Activated naive CD4-positive, alpha-beta T cell treated with anti-CD3 and anti-CD28 coated beads for 36 hours (primary cell): Measurements from ENCODE around the gene PSMB1. TPM values are rescaled to one million over a fixed set of nuclear protein-coding genes. Genes with fewer than 3 reads are reported as not detected.

Experiments
- CTCF ChIA-PET: fragments of 350-600 bp; sonication (Branson Sonifier 250); formaldehyde crosslinking; loops from one replicate; lab custom pipeline; 2021; ENCODE audit warnings: antibody characterized with exemption; lab: Charles Lee
- DNase-seq: peaks from one replicate; pipeline ENCODE4 v3.0.0-alpha.2; 2020
- H3K27ac Mint-ChIP-seq: one replicate; pipeline ENCODE4 v1.8.0; 2021; ENCODE audit warnings: mild to moderate bottlenecking, mixed read lengths
- H3K27me3 Mint-ChIP-seq: one replicate; pipeline ENCODE4 v1.8.0; 2021; ENCODE audit warnings: low read depth, mixed read lengths
- H3K36me3 Mint-ChIP-seq: one replicate; pipeline ENCODE4 v1.8.0; 2021; ENCODE audit warnings: low read depth, mixed read lengths
- H3K4me1 Mint-ChIP-seq: one replicate; pipeline ENCODE4 v1.8.0; 2021; ENCODE audit warnings: low read depth, mixed read lengths
- H3K4me3 Mint-ChIP-seq: one replicate; pipeline ENCODE4 v1.8.0; 2021; ENCODE audit warnings: mild to moderate bottlenecking, moderate library complexity, mixed read lengths
- H3K9me3 Mint-ChIP-seq: one replicate; pipeline ENCODE4 v1.8.0; 2021; ENCODE audit warnings: mixed read lengths
- intact Hi-C: fragments of 100-400 bp; cut with micrococcal nuclease; formaldehyde crosslinking; loops from one replicate; pipeline ENCODE4 v1.15.1; 2023
- total RNA-seq, 2 experiments: library from RNA; stranded (reverse); gene quantifications; one replicate each; pipeline ENCODE4 v1.2.3, GENCODE V29; 2021

Gene PSMB1
- total RNA-seq, 2 experiments from 2014 or later, result 236 to 252 TPM

GRCh38 chr6:170561555-170561954 lies 8.4 kb upstream of the PSMB1 start:
- CTCF ChIA-PET, result interaction anchor here (1.9 kb wide), 1 partner anchor 22 kb away, joined by 5 read pairs; no protein-coding TSS in a partner anchor

GRCh38 chr6:170555305-170555704 lies 2.2 kb upstream of the PSMB1 start:
- peaks cover 19% of the 10 kb centered on the region for H3K36me3 Mint-ChIP-seq
- intact Hi-C loops, result no loop called here
- CTCF ChIA-PET, result interaction anchor here (0.6 kb wide), 1 partner anchor 261 kb away, joined by 5 read pairs; no protein-coding TSS in a partner anchor
- H3K27ac Mint-ChIP-seq, result no peak overlapping the region
- peaks cover 35% of the 10 kb centered on the region for H3K4me1 Mint-ChIP-seq
- H3K9me3 Mint-ChIP-seq, result no peaks in the 10 kb centered on the region
- no peak for DNase-seq
- no peaks in the 10 kb centered on the region for H3K27me3 Mint-ChIP-seq
- H3K4me3 Mint-ChIP-seq, result no peak overlapping the region

More at GRCh38 chr6:170561555-170561954, 8.4 kb upstream of the PSMB1 start:
- Mint-ChIP-seq H3K4me3 (no peak overlapping the region), H3K36me3 (peaks cover 25% of the 10 kb centered on the region), H3K27me3 (no peaks in the 10 kb centered on the region), H3K27ac (no peak overlapping the region), H3K4me1 (peaks cover 42% of the 10 kb centered on the region), H3K9me3 (no peaks in the 10 kb centered on the region)
- intact Hi-C loops, result no loop called here
- no peak for DNase-seq

DNA sequence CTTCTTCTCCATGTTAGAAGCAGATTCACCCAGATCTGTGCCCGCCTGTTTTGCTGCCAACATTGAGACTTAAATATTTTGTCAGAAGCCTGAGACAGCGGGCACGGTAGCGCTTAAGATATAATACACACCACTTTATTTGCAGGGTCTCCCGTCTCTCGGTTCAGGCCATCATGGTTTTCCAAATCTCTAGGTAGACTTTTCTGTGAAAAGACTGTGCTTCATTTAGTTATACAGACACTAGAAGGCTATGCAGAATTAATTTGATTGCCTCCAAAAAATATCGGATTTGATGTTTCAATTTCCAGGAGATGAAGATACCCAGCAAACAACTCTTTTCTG lies 1.7 kb upstream of the PSMB1 start:
- H3K27me3 Mint-ChIP-seq, result no peaks in the 10 kb centered on the region
- DNase-seq, result no peak
- CTCF ChIA-PET, result interaction anchor here (1.2 kb wide), 1 partner anchor 29 kb away, joined by 3 read pairs; the partner anchor contains the start of gene PDCD2
- intact Hi-C loops, result loop anchor here (1.0 to 5.0 kb wide), 4 partner anchors 30 to 1342 kb away; partner anchors contain the start of genes C6orf120, DYNLT2, ERMARD and PDCD2
- H3K9me3 Mint-ChIP-seq, result no peaks in the 10 kb centered on the region
- no peak overlapping the region for H3K4me3 Mint-ChIP-seq
- peaks cover 38% of the 10 kb centered on the region for H3K4me1 Mint-ChIP-seq
- peaks cover 20% of the 10 kb centered on the region for H3K36me3 Mint-ChIP-seq
- H3K27ac Mint-ChIP-seq, result no peak overlapping the region

- CTCF ChIA-PET, result interaction anchor here (0.7 to 1.2 kb wide), 2 partner anchors 26 to 30 kb away, joined by 3 read pairs; partner anchors contain the start of gene PDCD2
- DNase-seq, result peak; percentile 98
- intact Hi-C loops, result loop anchor here (1.0 to 5.0 kb wide), 4 partner anchors 30 to 1342 kb away; partner anchors contain the start of genes C6orf120, DYNLT2, ERMARD and PDCD2
- H3K4me3 Mint-ChIP-seq, result no peak within 1 kb of the TSS
- H3K27me3 Mint-ChIP-seq, result no peaks in the 10 kb centered on the region
- no peak within 1 kb of the TSS for H3K27ac Mint-ChIP-seq
- H3K9me3 Mint-ChIP-seq, result no peaks in the 10 kb centered on the region
- H3K36me3 Mint-ChIP-seq, result peaks cover 21% of the 10 kb centered on the region
- H3K4me1 Mint-ChIP-seq, result peaks cover 41% of the 10 kb centered on the region
Observed at GRCh38 chr6:170554013-170554795, 1.1 kb upstream of the PSMB1 start, which contains the start of gene TBP. Gene TBP (plus strand): TSS chr6:170554369. CDS start chr6:170557030, 2,661 bp downstream.

DNA sequence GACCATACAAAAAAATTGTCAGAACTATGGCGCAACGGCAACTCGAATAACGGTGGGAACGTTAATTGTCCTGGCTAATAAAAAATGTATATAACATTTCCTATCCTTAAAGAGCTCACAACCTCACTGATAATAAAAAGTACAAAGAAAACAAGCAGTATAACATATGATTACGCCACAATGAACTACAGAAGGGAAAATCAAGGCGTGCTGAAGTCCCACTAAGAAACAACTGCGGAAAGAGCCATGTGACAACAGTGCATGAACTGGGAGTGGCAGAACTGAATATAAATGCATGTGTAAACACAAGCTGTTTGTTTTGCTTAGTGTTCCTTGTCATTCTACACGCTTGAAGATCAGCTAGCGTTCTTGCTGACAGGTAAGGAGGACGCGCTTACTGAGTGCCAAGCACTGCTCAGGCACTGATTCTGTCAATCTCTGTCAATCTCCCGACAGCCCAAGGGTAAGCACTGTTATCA lies 466 bp upstream of the PSMB1 start:
- no peak for DNase-seq
- Mint-ChIP-seq H3K4me3 (no peak overlapping the region), H3K27me3 (no peaks in the 10 kb centered on the region), H3K4me1 (peaks cover 40% of the 10 kb centered on the region), H3K36me3 (peaks cover 26% of the 10 kb centered on the region), H3K27ac (no peak overlapping the region), H3K9me3 (no peaks in the 10 kb centered on the region)
- CTCF ChIA-PET, result interaction anchor here (0.7 to 1.2 kb wide), 2 partner anchors 25 to 30 kb away, joined by 3 read pairs; partner anchors contain the start of gene PDCD2
- intact Hi-C loops, result loop anchor here (1.0 to 5.0 kb wide), 6 partner anchors 31 to 1341 kb away; partner anchors contain the start of genes C6orf120, DYNLT2, ERMARD and FAM120B

- intact Hi-C loops, result no loop called here
- H3K4me3 Mint-ChIP-seq, result no peak overlapping the region
- no peak for DNase-seq
- H3K27ac Mint-ChIP-seq, result no peak overlapping the region
- H3K27me3 Mint-ChIP-seq, result no peaks in the 10 kb centered on the region
- peaks cover 52% of the 10 kb centered on the region for H3K4me1 Mint-ChIP-seq
- H3K36me3 Mint-ChIP-seq, result peaks cover 52% of the 10 kb centered on the region
- H3K9me3 Mint-ChIP-seq, result no peaks in the 10 kb centered on the region
- CTCF ChIA-PET, result no interaction called here
Observed at GRCh38 chr6:170545405-170545804, 7.7 kb downstream of the PSMB1 start.

DNA sequence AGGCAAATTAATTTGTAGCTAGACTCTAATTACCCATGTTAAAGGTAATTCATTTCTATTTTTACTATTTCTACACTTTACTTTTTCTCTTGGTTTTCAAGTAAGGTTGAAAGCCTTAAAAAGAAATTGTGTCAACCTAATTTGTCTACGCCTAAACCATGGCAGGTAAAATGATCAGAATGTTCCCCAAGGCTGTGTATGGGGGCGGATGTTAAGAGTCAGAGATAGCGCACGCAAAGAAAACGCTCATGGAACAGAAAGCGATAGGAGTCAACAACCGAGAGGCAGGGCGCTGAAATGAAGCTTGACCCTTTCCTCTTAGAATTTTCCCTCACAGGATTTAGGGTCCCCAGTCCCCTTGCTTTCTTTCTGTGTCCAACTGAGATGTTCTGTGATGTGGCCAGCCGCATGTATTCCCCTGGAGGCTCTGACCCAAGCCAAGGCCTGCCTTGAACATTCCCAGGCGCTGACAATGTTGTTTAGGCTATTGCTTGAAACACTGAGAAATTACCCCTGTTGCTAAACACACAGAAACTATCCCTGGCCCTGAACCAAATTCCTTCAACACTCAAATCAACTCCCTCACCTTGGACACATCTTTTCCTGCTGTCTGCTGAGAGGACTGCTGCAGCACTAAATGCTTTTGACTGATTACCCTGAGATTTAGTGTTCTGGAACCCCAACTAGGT lies 10.9 kb downstream of the PSMB1 start:
- H3K9me3 Mint-ChIP-seq, result no peaks in the 10 kb centered on the region

GRCh38 chr6:170537329-170537728 lies 15.8 kb downstream of the PSMB1 start:
- CTCF ChIA-PET, result interaction anchor here (0.5 to 0.6 kb wide), 2 partner anchors 15 to 711 kb away, joined by 3 to 6 read pairs; no protein-coding TSS in a partner anchor
- no peak for DNase-seq
- Mint-ChIP-seq H3K4me3 (no peak overlapping the region), H3K4me1 (peaks cover 18% of the 10 kb centered on the region), H3K9me3 (no peaks in the 10 kb centered on the region), H3K27ac (no peak overlapping the region), H3K27me3 (no peaks in the 10 kb centered on the region), H3K36me3 (peaks cover 46% of the 10 kb centered on the region)
- intact Hi-C loops, result no loop called here

More for the DNA sequence above, 10.9 kb downstream of the PSMB1 start:
- Mint-ChIP-seq H3K36me3 (peaks cover 53% of the 10 kb centered on the region), H3K4me3 (no peak overlapping the region), H3K27ac (peak overlapping the region; percentile 36), H3K4me1 (peaks cover 30% of the 10 kb centered on the region), H3K27me3 (no peaks in the 10 kb centered on the region)
- CTCF ChIA-PET, result interaction anchor here (1.0 to 1.3 kb wide), 2 partner anchors 10 to 12 kb away, joined by 3 read pairs; no protein-coding TSS in a partner anchor
- no peak for DNase-seq
- intact Hi-C loops, result no loop called here

- no peak overlapping the region for H3K27ac Mint-ChIP-seq
- CTCF ChIA-PET, result interaction anchor here (0.5 to 1.0 kb wide), 2 partner anchors 16 to 764 kb away, joined by 3 to 6 read pairs; no protein-coding TSS in a partner anchor
Observed at GRCh38 chr6:170536671-170537070, 16.4 kb downstream of the PSMB1 start.

GRCh38 chr6:170535004-170535403 lies 18.1 kb downstream of the PSMB1 start:
- H3K9me3 Mint-ChIP-seq, result no peaks in the 10 kb centered on the region
- no peak overlapping the region for H3K4me3 Mint-ChIP-seq
- no peak for DNase-seq
- CTCF ChIA-PET, result no interaction called here
- H3K4me1 Mint-ChIP-seq, result peaks cover 2% of the 10 kb centered on the region
- peak overlapping the region; percentile 3 for H3K27ac Mint-ChIP-seq
- intact Hi-C loops, result no loop called here
- no peaks in the 10 kb centered on the region for H3K27me3 Mint-ChIP-seq
- H3K36me3 Mint-ChIP-seq, result peaks cover 34% of the 10 kb centered on the region

More at GRCh38 chr6:170536671-170537070, 16.4 kb downstream of the PSMB1 start:
- no peak overlapping the region for H3K4me3 Mint-ChIP-seq
- no peaks in the 10 kb centered on the region for H3K27me3 Mint-ChIP-seq
- no peak for DNase-seq
- H3K36me3 Mint-ChIP-seq, result peaks cover 45% of the 10 kb centered on the region
- peaks cover 14% of the 10 kb centered on the region for H3K4me1 Mint-ChIP-seq
- intact Hi-C loops, result no loop called here
- no peaks in the 10 kb centered on the region for H3K9me3 Mint-ChIP-seq

DNA sequence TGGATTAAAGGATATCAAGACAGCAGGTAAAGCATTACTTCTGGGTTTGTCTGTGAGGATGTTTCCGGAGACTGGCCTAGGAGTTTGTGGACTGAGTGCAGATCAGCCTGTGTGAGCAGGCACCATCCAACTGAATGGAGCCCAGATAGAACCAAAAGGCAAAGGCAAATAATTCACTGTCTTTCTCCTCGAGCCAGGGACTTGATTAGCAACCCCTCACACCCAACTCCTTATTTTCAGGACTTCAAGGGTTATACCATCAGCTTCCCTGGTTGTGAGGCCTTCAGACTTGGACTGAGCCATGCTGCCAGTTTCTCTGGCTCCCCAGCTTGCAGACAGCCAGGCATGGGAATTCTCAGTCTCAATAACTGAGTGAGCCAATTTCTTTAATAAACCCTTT lies 19.3 kb downstream of the PSMB1 start:
- no peak for DNase-seq
- no peaks in the 10 kb centered on the region for H3K4me1 Mint-ChIP-seq
- intact Hi-C loops, result loop anchor here (5.0 kb wide), 1 partner anchor 241 kb away; the partner anchor contains the start of gene DLL1
- no peak overlapping the region for H3K27ac Mint-ChIP-seq
- H3K27me3 Mint-ChIP-seq, result no peaks in the 10 kb centered on the region
- H3K4me3 Mint-ChIP-seq, result no peak overlapping the region
- no peaks in the 10 kb centered on the region for H3K9me3 Mint-ChIP-seq
- peaks cover 28% of the 10 kb centered on the region for H3K36me3 Mint-ChIP-seq
- CTCF ChIA-PET, result interaction anchor here (0.9 kb wide), 1 partner anchor 743 kb away, joined by 3 read pairs; no protein-coding TSS in a partner anchor
